ENCODE data around the gene PRR7.

Gene PRR7

DNA sequence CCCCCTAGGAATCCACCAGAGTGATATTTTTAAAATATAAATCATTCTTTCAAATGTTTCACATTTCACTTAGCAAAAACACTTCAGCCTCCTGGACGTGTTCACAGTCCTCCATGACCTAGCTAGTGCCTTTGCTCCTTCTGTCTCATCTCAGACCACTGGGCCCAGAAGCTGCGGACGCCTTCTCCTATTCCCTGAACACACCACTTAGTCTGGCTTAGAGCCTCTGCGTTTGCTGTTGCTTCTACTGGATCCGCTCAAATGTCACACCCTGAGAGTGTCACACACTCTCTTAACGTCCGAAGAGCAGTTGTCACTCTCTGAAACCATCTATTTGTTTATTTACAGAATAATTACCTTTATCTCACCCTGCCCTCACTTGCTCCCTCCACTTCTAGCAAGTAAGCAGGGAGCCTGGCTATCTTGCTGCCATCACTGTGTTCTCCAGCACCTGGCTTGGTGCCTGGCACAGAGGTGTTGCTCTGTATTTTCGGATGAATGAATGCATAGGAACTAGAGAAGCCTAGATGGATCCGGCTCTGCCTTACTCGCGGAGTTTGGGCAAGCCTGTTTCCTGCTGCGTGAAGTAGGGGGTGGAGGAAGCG is 21.3 kb upstream of the PRR7 start:
- no peak for DNase-seq

DNA sequence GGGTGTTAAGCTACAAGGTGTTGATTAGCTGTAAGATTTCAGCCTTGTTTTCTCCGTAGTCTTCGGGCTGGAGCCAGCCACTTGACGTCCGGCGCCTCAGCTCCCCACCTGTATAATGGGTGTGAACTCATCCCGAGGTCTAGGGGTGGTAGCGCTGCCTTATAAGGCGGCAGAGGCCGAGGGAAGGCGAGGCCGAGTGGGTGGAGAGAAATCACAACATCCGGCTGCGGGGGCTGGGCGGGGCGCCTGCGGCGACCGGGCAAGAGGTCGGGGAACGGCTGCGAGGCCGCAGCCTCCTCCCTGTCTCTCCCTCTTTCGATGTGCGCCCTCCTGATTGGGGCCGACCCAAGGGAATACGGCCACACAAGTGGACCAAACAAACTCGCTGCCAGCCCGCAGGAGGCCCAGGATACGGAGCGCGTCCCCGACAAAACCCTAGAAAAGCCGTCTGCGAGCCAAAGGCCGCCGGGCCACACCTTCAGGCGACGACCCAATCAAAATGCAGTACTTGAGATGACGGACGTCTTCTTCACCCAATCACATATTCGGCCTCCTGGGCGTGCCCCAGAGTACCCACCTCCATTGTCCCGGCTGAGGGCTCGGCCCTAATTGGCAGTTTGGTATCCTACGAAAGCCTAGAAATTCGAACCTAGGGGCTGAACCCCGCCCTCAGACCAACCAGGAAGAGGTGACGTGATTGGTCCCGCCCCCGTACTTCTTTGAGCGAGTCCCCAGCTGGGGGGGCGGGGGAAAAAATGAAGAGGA is 20.6 kb upstream of the PRR7 start:
- peak; percentile 100 for DNase-seq

DNA sequence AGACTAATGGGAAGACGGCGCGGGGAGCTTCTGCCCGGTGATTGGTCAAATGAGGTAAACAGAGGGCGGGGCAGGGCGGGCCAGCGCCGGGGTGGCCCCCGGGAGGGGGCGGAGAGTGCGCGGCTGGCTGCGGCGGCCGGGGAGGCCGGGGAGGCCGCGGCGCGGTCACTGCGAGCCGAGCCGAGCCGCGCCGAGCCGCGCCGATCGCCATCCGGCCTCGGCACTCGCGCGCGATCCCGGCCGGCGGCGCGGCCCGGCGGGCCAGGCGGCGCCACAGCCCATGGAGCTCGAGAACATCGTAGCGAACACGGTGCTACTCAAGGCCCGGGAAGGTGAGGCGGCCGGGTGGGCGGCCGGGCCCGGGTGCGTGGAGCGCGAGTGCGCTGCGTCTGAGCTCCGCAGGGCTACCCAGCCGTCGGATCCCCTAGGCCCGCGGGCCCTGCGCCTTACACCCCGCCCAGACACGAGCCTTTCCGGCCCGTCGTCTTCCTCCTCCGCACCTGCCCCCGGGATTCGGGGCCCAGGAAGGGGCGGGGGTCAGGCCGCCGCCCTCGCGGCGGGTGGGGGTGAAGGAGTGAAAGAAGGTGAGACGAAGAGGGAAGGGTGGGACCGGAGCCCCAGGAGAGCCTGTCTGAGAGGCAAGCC is 19.9 kb upstream of the PRR7 start, which contains the start of gene GRK6:
GRK6 (plus strand) TSS at position 111 of the 645 bp plus-strand sequence; CDS start at position 281, 170 bp downstream.
- DNase-seq: peak; percentile 77

DNA sequence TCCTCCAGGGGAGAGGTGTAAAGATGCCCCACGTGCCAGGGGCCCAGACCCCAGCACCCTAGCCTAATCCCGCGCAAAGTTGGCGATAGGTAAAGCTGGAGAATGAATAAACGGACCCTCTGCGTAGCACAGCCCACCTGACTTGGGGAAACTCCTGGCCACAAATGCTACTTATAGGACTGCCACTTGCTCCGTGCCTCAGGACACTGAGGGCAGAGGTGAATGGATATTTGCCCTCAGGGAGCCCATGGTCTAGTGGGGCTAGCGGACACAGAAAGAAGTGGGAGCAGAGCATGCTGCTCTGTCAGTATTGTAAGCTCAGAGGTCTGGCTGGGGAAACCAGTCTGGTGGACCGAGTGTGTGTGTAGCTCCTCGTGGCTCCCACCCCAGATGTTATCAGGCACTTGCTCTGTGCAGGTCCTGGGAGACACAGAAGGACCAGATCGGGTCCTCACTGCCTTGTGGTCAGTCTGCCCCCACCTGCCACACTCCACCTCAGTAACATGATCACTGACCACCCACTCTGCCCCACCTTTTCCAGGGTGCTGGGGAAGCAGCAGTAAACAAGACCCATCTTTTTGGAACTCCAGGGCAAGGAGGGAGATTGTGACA is 19.3 kb upstream of the PRR7 start:
- peak; percentile 40 for DNase-seq

DNA sequence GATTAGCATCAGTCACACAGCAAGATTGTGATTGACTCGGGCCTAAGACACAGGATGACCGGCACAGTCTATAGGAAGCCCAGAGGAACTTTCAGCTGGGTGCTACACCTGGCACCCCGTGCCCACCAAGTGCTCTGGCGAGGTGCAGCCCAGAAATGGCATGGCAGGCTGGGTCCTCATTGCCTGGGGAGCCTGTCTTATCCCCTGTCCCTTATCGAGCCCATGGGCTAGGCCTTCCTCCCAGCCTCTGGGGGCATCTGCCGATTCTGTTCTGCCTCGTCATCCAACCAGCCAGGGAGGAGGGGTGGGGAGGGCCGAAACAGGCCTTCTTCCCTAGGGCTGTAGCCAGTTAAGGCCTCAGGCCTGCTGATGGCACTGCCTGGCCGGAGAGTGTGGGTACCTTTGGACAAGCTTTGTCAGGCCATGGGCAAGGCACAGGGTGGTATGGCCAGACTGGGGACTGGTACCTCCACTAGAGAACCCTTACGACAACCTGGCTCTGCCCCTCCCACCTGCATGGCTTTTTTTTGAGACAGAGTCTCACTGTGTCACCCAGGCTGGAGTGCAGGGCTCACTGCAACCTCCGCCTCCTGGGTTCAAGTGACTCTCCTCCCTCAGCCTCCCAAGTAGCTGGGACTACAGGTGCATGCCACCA is 18.6 kb upstream of the PRR7 start:
- DNase-seq: peak; percentile 70

DNA sequence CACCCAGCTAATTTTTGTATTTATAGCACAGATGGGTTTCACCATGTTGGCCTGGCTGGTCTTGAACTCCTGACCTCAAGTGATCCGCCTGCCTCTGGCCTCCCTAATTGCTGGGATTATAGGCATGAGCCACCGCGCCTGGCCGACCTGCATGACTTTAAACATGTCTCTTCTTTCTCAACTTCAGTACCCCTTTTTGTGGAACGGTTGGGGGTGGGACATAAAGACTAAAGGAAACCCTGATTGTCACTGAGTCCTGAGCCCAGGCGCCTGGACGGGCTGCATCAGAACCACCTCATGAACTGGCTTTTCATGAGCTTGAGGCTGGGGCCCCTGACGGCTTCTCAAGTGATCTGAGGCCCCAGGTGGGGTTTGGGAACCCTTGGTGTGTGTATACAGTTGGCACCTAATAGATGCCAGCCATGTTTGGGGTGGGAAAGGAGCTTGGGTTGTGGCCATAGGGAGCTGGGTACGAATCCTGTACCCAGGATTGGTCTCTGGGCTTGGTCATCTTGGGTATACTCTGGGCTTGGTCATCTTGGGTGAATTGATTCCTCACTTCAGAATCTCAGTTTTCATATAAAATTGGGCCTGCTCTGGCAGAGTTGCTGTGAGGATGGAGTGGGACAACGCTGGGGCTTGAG is 17.9 kb upstream of the PRR7 start:
- DNase-seq: no peak

DNA sequence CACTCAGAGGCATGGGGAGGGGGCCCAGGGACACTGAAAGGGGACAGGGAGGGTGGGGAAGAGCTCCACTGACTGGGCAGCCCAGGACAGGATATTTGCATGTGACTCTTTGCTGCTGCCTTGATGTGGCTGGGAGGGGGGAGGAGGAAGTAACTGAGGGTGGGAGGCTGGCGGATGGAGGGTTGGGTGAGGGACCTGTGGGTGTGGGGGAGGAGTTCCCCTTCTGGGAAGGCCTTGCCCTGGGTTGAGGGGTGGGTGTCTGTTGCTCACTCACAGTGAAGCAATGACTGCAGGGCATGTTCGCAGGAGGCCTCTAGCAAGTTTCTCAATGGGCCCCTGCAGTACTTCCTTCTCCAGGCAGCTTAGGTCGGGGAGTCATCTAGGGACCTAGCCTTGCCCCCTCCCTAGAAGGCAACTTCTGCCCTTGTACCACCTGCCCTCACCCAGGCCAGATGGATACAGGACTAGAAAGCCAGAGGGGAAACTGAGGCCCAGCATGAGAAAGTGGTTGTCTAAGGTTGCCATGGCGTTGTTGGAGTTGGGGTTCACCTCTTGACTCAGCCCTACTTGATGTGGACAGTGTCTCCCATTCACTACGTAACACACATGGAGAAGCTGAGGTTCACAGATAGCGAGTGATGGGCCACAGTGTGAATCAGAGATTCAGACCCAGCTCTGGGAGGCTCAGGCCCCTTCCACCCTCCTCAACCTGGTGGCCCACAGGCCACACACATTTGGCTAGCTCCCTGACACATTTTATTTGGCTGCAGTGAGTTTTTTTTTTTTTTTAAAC is 17.2 kb upstream of the PRR7 start:
- DNase-seq: peak; percentile 94

DNA sequence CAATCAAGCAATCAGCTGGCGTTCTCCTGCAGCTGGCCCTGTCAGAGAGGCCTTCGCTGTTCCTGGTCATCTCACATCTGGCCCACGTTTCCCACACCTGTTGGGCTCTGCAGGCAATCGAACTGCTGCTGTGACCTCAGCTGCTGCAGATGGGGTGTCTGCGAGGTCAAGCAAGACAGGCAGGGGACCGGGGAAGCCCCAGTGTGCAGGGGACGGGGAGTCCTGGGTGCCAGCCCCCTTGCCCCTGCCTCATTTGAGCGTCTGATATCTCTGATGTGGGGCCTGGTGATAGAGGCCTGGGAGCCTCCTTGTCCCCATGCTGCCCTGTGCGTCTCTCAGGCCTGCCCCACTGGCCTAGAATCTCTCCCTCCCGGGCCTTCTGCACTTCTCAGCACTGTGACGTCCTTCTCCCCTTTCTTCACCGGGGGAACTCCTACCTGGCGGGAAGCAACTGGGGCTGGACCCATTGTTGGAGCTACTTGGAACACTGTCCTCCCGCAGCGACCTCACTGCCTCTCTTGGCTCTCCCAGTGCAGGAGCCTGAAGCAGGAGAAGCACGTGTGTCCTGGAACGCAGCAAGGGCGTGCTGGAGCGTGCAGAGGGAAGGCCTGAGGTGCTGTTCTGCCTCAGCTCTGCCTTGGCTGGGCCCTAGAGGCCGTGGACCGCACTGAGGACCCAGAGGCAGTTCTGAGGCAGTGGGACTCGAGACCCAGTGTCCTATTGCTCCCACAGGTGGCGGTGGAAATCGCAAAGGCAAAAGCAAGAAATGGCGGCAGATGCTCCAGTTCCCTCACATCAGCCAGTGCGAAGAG is 16.3 kb upstream of the PRR7 start:
- DNase-seq: no peak

DNA sequence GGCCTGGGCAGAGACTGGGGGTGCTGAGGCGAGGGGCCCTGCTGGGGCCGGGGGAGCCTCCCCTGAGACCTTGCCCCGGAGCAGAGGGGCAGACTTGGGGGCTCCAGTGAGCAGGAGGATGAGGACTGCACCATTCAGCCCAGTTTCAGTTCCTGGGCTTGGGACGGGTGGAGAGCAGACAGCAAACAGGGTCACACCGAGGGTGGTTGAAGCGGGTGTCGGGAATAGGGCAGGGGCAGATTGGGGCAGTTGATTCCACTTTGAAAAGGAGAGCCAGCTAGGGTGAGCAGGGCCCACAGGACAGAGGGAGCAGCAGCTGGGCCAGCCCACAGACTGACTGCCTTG is 15.7 kb upstream of the PRR7 start:
- DNase-seq: peak; percentile 33

DNA sequence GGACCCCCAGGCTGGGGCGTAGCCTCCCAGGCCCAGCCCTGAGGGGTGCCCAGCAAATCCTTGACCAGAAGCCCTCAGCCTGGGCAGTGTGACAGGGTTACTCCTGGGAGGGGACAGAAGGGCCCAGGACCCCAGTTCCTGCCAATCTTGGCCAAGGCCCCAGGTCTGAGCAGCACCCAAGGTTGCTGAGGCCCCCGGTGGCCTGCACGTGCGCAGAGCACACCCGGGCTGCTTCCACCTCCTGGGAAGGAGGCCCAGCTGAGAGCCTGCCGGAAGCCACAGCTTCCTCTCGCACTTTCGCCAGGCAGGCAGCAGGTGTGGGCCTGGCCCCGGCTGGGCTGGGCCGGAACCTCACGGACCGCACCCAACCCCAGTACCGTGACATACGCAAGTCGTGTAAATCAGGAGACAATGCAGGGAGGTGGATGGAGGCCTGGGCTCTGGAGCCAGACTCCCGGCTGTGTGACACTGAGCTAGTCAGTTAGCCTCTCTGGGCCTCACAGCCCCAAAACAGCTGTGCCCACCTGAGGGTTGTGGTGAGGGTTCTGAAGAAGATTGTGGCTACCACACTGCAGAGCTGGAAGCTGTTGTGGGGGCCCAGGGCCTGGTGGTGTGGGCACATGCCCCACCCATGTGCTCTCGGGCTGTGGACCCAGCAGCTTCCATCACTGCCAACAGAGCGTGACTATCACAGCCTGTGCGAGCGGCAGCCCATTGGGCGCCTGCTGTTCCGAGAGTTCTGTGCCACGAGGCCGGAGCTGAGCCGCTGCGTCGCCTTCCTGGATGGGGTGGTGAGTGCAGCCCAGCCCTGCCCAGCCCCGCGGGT is 15.1 kb upstream of the PRR7 start:
- peak; percentile 92 for DNase-seq

DNA sequence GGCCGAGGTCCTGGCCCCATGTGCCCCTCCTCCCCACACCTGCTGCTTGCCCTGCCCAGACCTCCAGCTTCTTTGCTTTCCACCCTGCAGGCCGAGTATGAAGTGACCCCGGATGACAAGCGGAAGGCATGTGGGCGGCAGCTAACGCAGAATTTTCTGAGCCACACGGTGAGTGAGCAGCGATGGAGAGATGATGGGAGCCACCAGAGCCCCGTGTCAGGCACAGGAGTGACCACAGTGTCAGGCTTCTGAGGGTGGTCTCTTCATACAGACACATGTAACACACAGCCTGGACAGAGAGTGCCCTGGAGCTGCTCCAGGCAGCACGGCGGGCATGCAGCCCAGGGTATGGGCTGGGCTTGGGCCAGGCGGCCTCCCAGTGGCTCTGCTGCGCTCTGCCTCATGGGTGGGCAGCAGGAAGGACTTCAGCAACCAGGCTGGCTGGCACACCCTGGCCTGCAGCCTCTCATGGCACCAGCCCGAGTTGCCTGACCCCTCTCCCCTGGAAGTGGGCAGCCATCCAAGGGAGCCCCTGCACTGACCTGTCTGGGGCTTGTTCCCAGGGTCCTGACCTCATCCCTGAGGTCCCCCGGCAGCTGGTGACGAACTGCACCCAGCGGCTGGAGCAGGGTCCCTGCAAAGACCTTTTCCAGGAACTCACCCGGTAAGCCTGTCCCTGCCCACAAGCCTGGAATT is 14.3 kb upstream of the PRR7 start:
- DNase-seq: no peak

DNA sequence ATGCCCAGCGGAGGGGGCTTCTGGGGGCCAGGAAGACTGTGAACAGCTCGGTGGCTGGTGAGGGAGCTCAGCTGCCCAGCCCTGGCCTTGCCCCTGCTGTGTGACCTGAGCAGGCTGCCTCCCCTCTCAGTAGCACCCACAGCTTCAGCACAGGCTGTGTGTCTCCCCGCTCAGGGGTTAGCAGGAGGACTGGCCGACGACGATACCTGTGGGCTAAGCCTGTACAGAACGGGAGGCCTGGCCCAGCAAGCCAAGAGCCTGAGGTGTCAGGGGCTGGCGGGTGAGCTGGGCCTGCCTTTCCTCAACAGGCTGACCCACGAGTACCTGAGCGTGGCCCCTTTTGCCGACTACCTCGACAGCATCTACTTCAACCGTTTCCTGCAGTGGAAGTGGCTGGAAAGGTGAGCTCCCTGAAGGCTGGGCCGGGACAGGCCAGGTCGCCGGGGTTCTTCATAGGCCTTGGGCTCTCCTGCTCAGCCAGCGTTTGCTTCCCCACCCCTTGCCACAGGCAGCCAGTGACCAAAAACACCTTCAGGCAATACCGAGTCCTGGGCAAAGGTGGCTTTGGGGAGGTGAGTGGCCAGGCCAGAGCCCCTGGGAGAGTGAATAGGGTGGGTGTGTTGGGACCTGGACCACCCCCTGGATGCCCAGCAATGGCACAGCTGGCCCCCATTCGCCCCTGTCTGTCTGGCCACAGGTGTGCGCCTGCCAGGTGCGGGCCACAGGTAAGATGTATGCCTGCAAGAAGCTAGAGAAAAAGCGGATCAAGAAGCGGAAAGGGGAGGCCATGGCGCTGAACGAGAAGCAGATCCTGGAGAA is 13.6 kb upstream of the PRR7 start:
- no peak for DNase-seq

DNA sequence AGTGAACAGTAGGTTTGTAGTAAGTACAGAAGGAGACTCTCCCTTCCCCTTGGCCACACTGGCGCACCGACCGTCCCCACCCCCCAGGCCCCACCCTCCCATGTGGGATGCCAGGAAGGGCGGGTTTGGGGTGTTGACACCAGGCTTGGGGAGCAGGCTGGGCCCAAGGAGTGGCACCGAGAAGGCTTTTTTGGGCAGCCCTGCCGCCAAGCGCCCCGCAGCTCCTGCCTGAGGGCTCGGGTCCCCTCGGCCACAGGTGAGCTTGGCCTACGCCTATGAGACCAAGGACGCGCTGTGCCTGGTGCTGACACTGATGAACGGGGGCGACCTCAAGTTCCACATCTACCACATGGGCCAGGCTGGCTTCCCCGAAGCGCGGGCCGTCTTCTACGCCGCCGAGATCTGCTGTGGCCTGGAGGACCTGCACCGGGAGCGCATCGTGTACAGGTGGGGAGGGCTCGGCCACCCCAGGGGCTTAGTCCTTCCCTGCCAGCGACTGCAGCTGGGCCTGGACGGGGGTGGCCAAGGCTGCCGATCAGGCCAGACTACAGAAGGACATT is 12.9 kb upstream of the PRR7 start:
- no peak for DNase-seq

DNA sequence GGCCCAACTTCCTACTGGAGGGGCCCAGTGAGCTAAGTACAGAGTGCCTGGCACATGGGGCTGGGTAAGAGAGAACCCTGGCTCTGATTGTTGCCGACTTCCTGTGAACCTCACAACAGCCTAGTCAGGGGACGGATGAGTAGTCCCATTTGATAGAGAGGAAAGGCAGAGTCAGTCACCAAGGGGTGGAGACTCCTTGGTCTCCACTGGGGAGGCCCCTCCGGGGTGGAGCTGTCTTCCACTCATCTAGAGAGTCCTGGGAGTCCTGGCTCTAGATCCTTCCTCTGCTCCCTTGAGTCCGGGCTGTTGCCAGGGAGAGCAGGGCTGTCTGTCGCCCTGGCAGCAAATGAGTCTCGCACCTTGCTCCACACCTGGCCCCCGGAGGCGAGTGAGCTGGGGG is 12.2 kb upstream of the PRR7 start:
- DNase-seq: peak; percentile 80

DNA sequence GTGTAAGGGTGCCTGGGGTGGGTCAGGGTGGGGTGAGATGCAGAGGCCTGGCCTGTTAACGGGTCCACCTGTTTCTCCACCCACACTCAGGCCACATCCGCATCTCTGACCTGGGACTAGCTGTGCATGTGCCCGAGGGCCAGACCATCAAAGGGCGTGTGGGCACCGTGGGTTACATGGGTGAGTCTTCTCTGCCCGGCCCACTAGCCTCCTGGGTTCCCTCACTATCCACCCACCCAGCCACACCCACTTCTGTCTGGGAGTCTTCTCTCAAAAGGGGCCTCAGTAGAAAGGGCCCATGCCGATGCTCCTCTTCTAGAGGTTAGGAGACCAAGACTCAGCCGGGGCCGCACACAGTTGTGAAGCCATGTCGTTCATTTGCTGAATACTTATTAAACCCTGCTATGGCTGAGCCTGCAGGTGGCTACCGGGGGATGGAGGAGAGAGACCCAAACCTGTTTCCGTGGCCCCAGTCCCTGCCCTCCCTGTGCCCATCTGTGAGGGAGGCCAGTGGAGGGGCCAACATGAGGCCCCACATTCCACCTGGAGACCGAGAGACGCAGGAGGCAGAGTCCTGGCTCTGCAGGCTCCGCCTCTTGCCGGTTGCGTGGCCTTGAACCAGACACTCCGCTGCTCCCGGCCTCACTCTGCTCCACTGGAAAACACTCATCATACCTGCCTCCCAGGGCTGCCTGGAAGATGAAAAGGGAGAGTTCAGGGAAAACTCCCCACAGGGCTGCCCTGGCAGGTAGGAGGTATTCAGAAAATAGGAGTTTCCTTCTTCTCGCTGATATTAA is 11.5 kb upstream of the PRR7 start:
- no peak for DNase-seq

DNA sequence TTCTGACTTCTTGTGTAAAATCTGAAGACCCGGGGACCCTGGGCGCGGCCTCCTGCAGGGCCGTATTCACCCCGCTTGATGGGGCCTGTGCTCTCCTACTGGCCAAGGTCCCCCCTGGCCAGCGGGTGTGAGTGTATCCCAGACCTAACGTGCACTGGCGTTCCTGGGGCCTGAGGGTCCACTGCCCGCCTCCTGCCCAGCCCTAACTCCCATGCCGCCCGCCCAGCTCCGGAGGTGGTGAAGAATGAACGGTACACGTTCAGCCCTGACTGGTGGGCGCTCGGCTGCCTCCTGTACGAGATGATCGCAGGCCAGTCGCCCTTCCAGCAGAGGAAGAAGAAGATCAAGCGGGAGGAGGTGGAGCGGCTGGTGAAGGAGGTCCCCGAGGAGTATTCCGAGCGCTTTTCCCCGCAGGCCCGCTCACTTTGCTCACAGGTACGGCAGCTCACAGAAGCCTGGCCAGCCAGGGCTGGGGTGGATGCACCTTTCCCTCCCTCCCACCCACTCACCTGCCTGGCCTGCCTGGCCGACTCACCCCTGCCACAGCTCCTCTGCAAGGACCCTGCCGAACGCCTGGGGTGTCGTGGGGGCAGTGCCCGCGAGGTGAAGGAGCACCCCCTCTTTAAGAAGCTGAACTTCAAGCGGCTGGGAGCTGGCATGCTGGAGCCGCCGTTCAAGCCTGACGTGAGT is 10.6 kb upstream of the PRR7 start:
- DNase-seq: no peak

DNA sequence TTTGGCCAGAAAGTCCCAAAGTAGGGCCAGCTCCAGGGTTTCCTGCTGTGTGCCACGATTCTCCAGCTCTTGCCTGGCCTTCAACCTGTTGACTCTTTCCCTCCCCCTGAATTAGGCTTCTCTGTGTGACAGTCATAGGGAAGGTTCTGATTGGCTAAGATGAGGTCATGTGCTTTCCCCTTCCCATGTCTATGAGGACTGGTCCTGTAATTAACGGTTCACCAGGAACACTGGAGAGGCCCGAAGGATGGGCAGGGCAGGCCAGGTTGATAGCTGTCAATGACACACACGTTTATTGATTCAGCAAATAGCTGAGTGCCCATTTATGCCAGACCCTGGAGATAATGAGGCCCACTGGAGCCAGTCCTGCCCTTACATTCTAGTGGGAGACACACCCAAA is 9.0 kb upstream of the PRR7 start:
- no peak for DNase-seq
